ENCODE data around the gene MYO7B. TPM values are rescaled to one million over a fixed set of nuclear protein-coding genes. Genes with fewer than 3 reads are reported as not detected.

MYO7B gene
- total and polyA plus RNA-seq, 9 donors: 0.05 to 0.95 (median 0.25) TPM; not detected in 3

- WGBS, 3 donors: 90 to 91% (median 91%) methylated on average over 25 of the region's 25 CpGs
- intact Hi-C loops (cut with DNase I): no loop called here
- Histone ChIP-seq H3K27me3 (no peaks in the 10 kb centered on the region), H3K9me3 (no peaks in the 10 kb centered on the region), H3K27ac (no peak overlapping the region), H3K4me3 (no peak overlapping the region), H3K4me1 (ENCODE audit: insufficient read depth) (no peaks in the 10 kb centered on the region), H3K36me3 (no peaks in the 10 kb centered on the region)
- no peak for TF ChIP-seq CTCF (IDR thresholded peaks at IDR 0.05)
- no peak for TF ChIP-seq POLR2A (IDR thresholded peaks at IDR 0.05)
- no peak for TF ChIP-seq EP300 (IDR thresholded peaks at IDR 0.05)
- DNase-seq: no peak
Measured at GRCh38 chr2:127630864-127631540, 95.5 kb downstream of the MYO7B start.

- Histone ChIP-seq H3K27me3 (no peaks in the 10 kb centered on the region), H3K4me3 (no peak overlapping the region), H3K36me3 (no peaks in the 10 kb centered on the region), H3K27ac (no peak overlapping the region), H3K9me3 (no peaks in the 10 kb centered on the region), H3K4me1 (ENCODE audit: insufficient read depth) (no peaks in the 10 kb centered on the region)
- no peak for DNase-seq
- WGBS, 3 donors: 84 to 91% (median 90%) methylated on average over 15 to 16 of the region's 16 CpGs
- TF ChIP-seq EP300 (IDR thresholded peaks at IDR 0.05): no peak
- no peak for TF ChIP-seq POLR2A (IDR thresholded peaks at IDR 0.05)
- no peak for TF ChIP-seq CTCF (IDR thresholded peaks at IDR 0.05)
- intact Hi-C loops (cut with DNase I): no loop called here
Measured at GRCh38 chr2:127631541-127631996, 96.1 kb downstream of the MYO7B start.

GRCh38 chr2:127631997-127632581 lies 96.6 kb downstream of the MYO7B start:
- TF ChIP-seq CTCF (IDR thresholded peaks at IDR 0.05): no peak
- TF ChIP-seq POLR2A (IDR thresholded peaks at IDR 0.05): no peak
- TF ChIP-seq EP300 (IDR thresholded peaks at IDR 0.05): no peak
- DNase-seq: no peak
- 81 to 86% (median 86%) methylated on average over 16 to 17 of the region's 17 CpGs for WGBS, 3 donors
- intact Hi-C loops (cut with DNase I): no loop called here
- H3K9me3 ChIP-seq: no peaks in the 10 kb centered on the region
- H3K27ac ChIP-seq: no peak overlapping the region
- no peaks in the 10 kb centered on the region for H3K27me3 ChIP-seq
- H3K4me3 ChIP-seq: no peak overlapping the region
- no peaks in the 10 kb centered on the region for H3K4me1 ChIP-seq (ENCODE audit: insufficient read depth)
- H3K36me3 ChIP-seq: no peaks in the 10 kb centered on the region

- Histone ChIP-seq H3K27me3 (no peaks in the 10 kb centered on the region), H3K4me3 (no peak overlapping the region), H3K27ac (no peak overlapping the region), H3K4me1 (ENCODE audit: insufficient read depth) (peaks cover 3% of the 10 kb centered on the region), H3K36me3 (no peaks in the 10 kb centered on the region), H3K9me3 (no peaks in the 10 kb centered on the region)
- TF ChIP-seq POLR2A (IDR thresholded peaks at IDR 0.05) (no peak), CTCF (IDR thresholded peaks at IDR 0.05) (no peak), EP300 (IDR thresholded peaks at IDR 0.05) (no peak)
- WGBS, 3 donors: 78 to 80% (median 79%) methylated on average over 25 of the region's 25 CpGs
- DNase-seq: no peak
- intact Hi-C loops (cut with DNase I): no loop called here
Measured at GRCh38 chr2:127632592-127633489, 97.4 kb downstream of the MYO7B start.
